ENCODE measurements around the gene ZG16B.
A peak's percentile ranks its signal among the peaks of the same experiment; 100 is the strongest.

The ZG16B gene

GRCh38 chr16:2806286-2806685, 23.8 kb upstream of the ZG16B start:
- DNase-seq (ENCODE audit: low read depth): no peak

- DNase-seq (ENCODE audit: low read depth): no peak
These were observed 21.9 kb upstream of the ZG16B start for GRCh38 chr16:2808181-2808580.

- no peak for DNase-seq (ENCODE audit: low read depth)
These were observed 20.8 kb upstream of the ZG16B start for GRCh38 chr16:2809149-2809760.

GRCh38 chr16:2810651-2811050, 19.5 kb upstream of the ZG16B start:
- DNase-seq (ENCODE audit: low read depth): no peak

GRCh38 chr16:2811703-2812471, 18.2 kb upstream of the ZG16B start:
- no peak for DNase-seq (ENCODE audit: low read depth)

- DNase-seq (ENCODE audit: low read depth): no peak
These were observed 16.3 kb upstream of the ZG16B start for GRCh38 chr16:2813771-2814221.

- DNase-seq (ENCODE audit: low read depth): no peak
These were observed 15.4 kb upstream of the ZG16B start for GRCh38 chr16:2814551-2815298.

GRCh38 chr16:2815299-2815771, 14.8 kb upstream of the ZG16B start:
- no peak for DNase-seq (ENCODE audit: low read depth)

GRCh38 chr16:2816751-2817339, 13.3 kb upstream of the ZG16B start, which contains the start of gene PRSS21:
PRSS21 (plus strand) TSS chr16:2817237; CDS start chr16:2817269, 32 bp downstream.
- DNase-seq (ENCODE audit: low read depth): peak; percentile 42

GRCh38 chr16:2817340-2818271, 12.5 kb upstream of the ZG16B start:
- DNase-seq (ENCODE audit: low read depth): no peak

GRCh38 chr16:2818272-2818876, 11.7 kb upstream of the ZG16B start:
- no peak for DNase-seq (ENCODE audit: low read depth)

- no peak for DNase-seq (ENCODE audit: low read depth)
These were observed 10.7 kb upstream of the ZG16B start for GRCh38 chr16:2819179-2819938.

GRCh38 chr16:2819939-2820835, 9.9 kb upstream of the ZG16B start:
- DNase-seq (ENCODE audit: low read depth): no peak

- no peak for DNase-seq (ENCODE audit: low read depth)
These were observed 9.1 kb upstream of the ZG16B start for GRCh38 chr16:2820836-2821486.

GRCh38 chr16:2821487-2822157, 8.5 kb upstream of the ZG16B start:
- DNase-seq (ENCODE audit: low read depth): no peak

GRCh38 chr16:2822158-2822495, 8.0 kb upstream of the ZG16B start:
- DNase-seq (ENCODE audit: low read depth): no peak

GRCh38 chr16:2822496-2822895, 7.6 kb upstream of the ZG16B start:
- no peak for DNase-seq (ENCODE audit: low read depth)

- no peak for DNase-seq (ENCODE audit: low read depth)
These were observed 5.5 kb upstream of the ZG16B start for GRCh38 chr16:2824626-2825025.
